Measurements from ENCODE around the gene ZNF683.
A peak's percentile ranks its signal among the peaks of the same experiment; 100 is the strongest.

Gene ZNF683

DNA sequence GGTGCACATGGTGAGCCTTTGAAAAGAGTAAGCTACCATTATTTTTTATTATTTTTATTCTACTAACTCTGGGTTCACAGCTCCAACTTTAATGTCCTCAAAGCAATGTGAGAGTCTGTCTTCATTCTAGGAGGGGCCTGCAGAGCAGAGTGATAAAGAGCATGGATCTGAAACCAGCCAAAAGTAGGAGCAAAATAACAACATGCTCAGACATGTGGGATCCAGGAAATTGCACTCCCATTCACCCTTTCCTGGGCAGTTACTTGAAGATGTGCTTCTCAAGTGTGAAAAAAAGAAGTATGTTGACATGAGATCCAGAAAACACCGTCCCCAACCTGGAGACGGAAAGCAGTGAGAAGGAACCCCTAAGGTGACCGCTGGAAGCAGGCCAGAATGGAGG, 29.3 kb upstream of the ZNF683 start:
- no peak for DNase-seq (ENCODE audit: low read depth in 2 of 2)
- H3K4me3 ChIP-seq (replicated peaks in 1 of 2; ENCODE audit: low read depth in 2 of 2, low read length in 2 of 2): no peak overlapping the region
- TF ChIP-seq, protein P1, sequence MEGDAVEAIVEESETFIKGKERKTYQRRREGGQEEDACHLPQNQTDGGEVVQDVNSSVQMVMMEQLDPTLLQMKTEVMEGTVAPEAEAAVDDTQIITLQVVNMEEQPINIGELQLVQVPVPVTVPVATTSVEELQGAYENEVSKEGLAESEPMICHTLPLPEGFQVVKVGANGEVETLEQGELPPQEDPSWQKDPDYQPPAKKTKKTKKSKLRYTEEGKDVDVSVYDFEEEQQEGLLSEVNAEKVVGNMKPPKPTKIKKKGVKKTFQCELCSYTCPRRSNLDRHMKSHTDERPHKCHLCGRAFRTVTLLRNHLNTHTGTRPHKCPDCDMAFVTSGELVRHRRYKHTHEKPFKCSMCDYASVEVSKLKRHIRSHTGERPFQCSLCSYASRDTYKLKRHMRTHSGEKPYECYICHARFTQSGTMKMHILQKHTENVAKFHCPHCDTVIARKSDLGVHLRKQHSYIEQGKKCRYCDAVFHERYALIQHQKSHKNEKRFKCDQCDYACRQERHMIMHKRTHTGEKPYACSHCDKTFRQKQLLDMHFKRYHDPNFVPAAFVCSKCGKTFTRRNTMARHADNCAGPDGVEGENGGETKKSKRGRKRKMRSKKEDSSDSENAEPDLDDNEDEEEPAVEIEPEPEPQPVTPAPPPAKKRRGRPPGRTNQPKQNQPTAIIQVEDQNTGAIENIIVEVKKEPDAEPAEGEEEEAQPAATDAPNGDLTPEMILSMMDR (IDR thresholded peaks at IDR 0.05; ENCODE audit: low read depth, low read length): no peak

DNA sequence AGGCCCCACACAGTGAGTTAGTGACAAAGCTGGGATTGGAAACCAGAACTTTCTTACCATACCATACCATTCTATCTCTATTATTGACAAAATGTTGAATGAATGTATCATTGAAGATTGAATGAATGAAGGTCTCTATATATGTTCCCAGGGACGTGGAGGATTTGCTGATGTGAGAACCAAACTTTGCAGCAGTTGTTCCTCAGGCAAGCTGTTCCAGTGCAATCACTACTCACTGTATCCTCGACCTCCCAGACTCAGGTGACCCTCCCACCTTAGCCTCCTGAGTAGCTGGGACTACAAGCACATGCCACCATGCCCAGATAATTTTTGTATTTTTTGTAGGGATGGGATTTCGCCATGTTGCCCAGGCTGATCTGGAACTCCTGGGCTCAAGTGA, 26.5 kb upstream of the ZNF683 start:
- no peak for DNase-seq (ENCODE audit: low read depth in 2 of 2)
- no peak overlapping the region for H3K4me3 ChIP-seq (replicated peaks in 1 of 2; ENCODE audit: low read depth in 2 of 2, low read length in 2 of 2)
- TF ChIP-seq, protein P1 (IDR thresholded peaks at IDR 0.05; ENCODE audit: low read depth, low read length): no peak

DNA sequence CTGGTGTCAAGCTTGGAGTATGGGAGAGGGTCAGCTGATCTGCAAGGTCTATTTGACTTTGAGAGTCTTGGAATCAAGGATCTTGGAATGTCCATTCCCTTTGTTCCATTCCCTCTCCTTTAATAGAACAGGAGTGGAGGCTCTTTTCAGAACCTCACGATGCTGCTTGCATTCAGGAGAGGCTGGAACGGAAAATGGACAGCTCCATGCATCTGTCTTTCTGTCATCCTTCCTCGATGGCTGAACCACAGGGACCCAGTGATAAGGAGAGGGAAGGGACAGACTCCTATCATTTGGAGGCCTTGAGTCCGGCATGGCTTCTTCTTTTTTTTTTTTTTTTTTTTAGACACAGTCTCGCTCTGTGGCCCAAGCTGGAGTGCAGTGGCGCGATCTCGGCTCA, 23.2 kb upstream of the ZNF683 start:
- H3K4me3 ChIP-seq (replicated peaks in 1 of 2; ENCODE audit: low read depth in 2 of 2, low read length in 2 of 2): no peak overlapping the region
- TF ChIP-seq, protein P1 (IDR thresholded peaks at IDR 0.05; ENCODE audit: low read depth, low read length): no peak
- no peak for DNase-seq (ENCODE audit: low read depth in 2 of 2)

DNA sequence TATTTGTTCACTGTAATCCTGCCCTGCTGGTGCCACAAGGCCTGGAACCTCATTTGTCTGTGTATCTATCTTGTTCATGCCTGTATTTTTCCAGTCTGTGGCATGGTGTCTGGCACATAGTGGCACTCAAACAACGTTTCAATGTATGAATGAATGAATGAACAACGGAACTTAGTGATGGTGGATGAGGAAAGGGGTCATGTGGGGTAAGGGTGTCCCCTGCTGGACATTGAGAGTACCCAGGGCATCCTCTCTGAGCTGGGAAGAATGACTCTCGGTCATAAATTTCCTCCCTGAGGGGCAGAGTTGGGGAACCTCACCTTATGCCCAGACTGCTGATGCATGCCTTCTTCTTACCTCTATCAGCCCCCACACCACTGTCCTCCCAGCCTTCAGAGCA, 18.9 kb upstream of the ZNF683 start:
- H3K4me3 ChIP-seq (replicated peaks in 1 of 2; ENCODE audit: low read depth in 2 of 2, low read length in 2 of 2): no peak overlapping the region
- peak; percentile 68 to 71 for DNase-seq (ENCODE audit: low read depth in 2 of 2)
- TF ChIP-seq, protein P1 (IDR thresholded peaks at IDR 0.05; ENCODE audit: low read depth, low read length): peak; percentile 90

DNA sequence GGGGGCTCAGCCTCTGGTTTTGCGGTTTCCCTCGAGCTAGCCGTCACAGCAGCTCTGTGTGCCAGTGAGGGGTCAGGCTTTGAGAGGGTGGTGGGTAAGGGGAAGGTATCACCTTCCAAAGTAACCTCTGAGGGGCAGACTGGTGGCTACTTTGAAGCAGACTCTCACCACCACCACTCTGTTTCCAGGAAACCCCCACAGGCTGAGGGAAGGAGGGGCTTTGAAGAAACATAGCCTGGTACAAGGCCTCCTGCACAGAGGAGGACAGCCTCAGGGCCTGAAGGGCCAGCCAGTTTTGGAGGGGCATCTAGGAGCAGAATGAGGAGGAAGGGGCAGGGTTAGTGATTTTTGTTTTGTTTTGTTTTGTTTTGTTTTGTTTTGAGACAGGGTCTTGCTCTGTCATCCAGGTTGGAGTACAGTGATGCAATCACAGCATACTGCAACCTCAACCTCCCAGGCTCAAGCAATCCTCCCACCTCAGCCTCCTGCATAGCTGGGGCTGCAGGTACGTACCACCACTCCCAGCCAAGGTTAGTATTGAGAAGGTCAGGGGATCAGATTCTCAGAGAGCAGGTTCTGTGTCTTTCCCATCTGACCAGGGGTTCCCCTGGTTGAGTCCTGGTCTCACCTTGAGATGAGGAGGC, 17.2 kb upstream of the ZNF683 start:
- TF ChIP-seq, protein P1 (IDR thresholded peaks at IDR 0.05; ENCODE audit: low read depth, low read length): no peak
- H3K4me3 ChIP-seq (replicated peaks in 1 of 2; ENCODE audit: low read depth in 2 of 2, low read length in 2 of 2): no peak overlapping the region
- DNase-seq (ENCODE audit: low read depth in 2 of 2): no peak

DNA sequence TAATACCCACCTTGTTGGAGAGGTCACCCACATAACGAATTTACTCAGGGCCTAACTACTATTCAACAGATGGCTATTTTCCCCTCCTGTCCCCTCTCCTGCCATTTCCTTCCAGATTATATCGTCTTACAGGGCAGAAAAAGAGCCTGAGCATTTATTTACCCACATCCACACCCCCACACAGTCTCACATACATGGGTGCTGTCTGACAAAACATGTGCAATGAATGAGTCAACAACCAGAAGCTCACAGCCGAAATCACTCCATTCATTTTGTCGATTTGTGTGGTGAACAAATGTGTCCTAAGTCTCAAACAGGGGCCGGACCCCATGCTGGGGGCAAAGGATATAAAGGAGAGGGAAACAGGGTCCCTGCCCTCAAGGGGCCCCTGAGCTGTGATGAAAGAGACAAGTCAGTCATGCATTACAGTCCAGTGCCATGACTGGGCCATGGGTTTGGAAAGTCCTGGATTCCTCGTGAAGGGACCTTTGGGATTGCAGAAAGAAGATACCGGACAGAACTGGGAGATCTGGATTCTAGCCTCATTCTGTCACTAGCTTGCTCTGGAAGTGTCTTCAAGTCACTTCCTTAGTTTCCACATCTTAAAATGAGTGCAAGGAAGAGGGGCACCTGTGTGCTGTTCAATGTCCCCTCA, 16.4 kb upstream of the ZNF683 start:
- peak in 1 of 2 donors; percentile 39 for DNase-seq (ENCODE audit: low read depth in 2 of 2)
- TF ChIP-seq, protein P1 (IDR thresholded peaks at IDR 0.05; ENCODE audit: low read depth, low read length): no peak
- H3K4me3 ChIP-seq (replicated peaks in 1 of 2; ENCODE audit: low read depth in 2 of 2, low read length in 2 of 2): no peak overlapping the region
